ENCODE results near the gene CANT1. TPM values are rescaled to one million over a fixed set of nuclear protein-coding genes. Genes with fewer than 3 reads are reported as not detected.

Gene CANT1
- total and polyA plus RNA-seq, 2 of the 13 experiments (the other 11 are each of a cell fraction or from before 2014, with no cell fraction given): 34.1 to 42.1 TPM

DNA sequence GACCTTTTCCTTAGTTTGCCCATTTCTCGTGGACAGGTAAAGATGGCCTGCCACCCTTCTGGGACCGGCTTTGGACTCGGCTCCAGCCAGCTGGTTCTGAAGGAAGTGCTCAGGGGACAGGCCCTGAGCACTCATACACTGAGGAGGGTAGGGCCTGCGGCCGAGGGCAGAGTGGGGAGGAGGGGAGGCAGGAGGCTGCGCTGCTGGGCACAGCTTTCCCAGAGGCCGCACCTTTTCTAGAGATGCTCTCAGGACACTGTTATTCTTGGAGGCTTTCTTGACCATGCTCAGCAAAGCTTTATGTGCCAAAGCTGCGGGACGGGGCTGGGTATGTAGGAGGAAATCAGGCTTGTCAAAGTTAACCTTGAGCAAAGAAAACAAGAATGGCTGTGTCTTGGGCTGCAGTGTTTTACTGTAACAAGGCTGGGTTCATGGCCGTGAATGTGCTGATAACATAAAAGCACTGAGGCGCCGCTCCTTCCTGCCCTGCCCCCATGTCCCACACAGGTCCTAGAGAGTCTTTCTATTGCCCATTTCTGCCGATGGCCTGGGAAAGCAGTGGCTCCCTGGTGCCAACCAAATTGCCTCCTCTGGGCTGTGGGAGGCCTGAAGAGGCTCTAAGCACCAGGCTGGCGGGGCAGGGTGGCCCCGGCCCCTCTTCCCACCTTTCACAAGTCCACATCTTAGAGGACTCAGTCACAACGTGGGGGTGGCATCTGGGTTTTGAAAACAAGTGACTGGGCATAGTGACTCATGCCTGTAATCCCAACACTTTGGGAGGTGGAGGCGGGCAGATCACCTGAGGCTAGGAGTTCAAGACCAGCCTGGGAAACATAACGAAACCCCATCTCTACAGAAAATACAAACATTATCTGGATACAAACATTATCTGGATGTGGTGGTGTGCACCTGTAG lies 62.1 kb downstream of the CANT1 start (continued):
- TF ChIP-seq, protein P1, sequence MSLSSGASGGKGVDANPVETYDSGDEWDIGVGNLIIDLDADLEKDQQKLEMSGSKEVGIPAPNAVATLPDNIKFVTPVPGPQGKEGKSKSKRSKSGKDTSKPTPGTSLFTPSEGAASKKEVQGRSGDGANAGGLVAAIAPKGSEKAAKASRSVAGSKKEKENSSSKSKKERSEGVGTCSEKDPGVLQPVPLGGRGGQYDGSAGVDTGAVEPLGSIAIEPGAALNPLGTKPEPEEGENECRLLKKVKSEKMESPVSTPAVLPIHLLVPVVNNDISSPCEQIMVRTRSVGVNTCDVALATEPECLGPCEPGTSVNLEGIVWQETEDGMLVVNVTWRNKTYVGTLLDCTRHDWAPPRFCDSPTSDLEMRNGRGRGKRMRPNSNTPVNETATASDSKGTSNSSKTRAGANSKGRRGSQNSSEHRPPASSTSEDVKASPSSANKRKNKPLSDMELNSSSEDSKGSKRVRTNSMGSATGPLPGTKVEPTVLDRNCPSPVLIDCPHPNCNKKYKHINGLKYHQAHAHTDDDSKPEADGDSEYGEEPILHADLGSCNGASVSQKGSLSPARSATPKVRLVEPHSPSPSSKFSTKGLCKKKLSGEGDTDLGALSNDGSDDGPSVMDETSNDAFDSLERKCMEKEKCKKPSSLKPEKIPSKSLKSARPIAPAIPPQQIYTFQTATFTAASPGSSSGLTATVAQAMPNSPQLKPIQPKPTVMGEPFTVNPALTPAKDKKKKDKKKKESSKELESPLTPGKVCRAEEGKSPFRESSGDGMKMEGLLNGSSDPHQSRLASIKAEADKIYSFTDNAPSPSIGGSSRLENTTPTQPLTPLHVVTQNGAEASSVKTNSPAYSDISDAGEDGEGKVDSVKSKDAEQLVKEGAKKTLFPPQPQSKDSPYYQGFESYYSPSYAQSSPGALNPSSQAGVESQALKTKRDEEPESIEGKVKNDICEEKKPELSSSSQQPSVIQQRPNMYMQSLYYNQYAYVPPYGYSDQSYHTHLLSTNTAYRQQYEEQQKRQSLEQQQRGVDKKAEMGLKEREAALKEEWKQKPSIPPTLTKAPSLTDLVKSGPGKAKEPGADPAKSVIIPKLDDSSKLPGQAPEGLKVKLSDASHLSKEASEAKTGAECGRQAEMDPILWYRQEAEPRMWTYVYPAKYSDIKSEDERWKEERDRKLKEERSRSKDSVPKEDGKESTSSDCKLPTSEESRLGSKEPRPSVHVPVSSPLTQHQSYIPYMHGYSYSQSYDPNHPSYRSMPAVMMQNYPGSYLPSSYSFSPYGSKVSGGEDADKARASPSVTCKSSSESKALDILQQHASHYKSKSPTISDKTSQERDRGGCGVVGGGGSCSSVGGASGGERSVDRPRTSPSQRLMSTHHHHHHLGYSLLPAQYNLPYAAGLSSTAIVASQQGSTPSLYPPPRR (CRISPR knock-in tag; IDR thresholded peaks at IDR 0.05; ENCODE audit: borderline replicate concordance): 0 out of 2 replicates have a peak, but pooled peaks have one; percentile 17
- TF ChIP-seq GATAD2A (CRISPR knock-in tag; IDR thresholded peaks at IDR 0.05): peak; percentile 76
- peak; percentile 41; the same call in 1 of the 2 replicates for TF ChIP-seq FOXO1 (CRISPR knock-in tag; IDR thresholded peaks at IDR 0.05)
- TF ChIP-seq EP300 (IDR thresholded peaks at IDR 0.05; ENCODE audit: low read depth in 2 of 2, low read length in 2 of 2): peak in 1 of 2 experiments; percentile 51; a peak in 1 of 4 replicates
- TF ChIP-seq EP300 (CRISPR knock-in tag; IDR thresholded peaks at IDR 0.05; ENCODE audit: borderline replicate concordance): peak; percentile 69; the same call in 1 of the 2 replicates
- peak; percentile 47 for TF ChIP-seq NR2F6 (IDR thresholded peaks at IDR 0.05)
- TF ChIP-seq NR2F6 (CRISPR knock-in tag; IDR thresholded peaks at IDR 0.05): peak; percentile 65
- TF ChIP-seq ZFX (CRISPR knock-in tag; IDR thresholded peaks at IDR 0.05; ENCODE audit: low read depth): 0 out of 2 replicates have a peak, but pooled peaks have one; percentile 23
- peak; percentile 84 for TF ChIP-seq RXRB (CRISPR knock-in tag; IDR thresholded peaks at IDR 0.05; ENCODE audit: borderline replicate concordance)
- TF ChIP-seq, protein P2, sequence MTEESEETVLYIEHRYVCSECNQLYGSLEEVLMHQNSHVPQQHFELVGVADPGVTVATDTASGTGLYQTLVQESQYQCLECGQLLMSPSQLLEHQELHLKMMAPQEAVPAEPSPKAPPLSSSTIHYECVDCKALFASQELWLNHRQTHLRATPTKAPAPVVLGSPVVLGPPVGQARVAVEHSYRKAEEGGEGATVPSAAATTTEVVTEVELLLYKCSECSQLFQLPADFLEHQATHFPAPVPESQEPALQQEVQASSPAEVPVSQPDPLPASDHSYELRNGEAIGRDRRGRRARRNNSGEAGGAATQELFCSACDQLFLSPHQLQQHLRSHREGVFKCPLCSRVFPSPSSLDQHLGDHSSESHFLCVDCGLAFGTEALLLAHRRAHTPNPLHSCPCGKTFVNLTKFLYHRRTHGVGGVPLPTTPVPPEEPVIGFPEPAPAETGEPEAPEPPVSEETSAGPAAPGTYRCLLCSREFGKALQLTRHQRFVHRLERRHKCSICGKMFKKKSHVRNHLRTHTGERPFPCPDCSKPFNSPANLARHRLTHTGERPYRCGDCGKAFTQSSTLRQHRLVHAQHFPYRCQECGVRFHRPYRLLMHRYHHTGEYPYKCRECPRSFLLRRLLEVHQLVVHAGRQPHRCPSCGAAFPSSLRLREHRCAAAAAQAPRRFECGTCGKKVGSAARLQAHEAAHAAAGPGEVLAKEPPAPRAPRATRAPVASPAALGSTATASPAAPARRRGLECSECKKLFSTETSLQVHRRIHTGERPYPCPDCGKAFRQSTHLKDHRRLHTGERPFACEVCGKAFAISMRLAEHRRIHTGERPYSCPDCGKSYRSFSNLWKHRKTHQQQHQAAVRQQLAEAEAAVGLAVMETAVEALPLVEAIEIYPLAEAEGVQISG (CRISPR knock-in tag; IDR thresholded peaks at IDR 0.05): peak; percentile 70
- TF ChIP-seq SP1 (IDR thresholded peaks at IDR 0.05): no peak
- TF ChIP-seq SP1 (CRISPR knock-in tag; IDR thresholded peaks at IDR 0.05): no peak
- TF ChIP-seq FOXJ3 (CRISPR knock-in tag; IDR thresholded peaks at IDR 0.05; ENCODE audit: borderline replicate concordance): peak; percentile 59; the same call in 1 of the 2 replicates
- TF ChIP-seq, protein P3, sequence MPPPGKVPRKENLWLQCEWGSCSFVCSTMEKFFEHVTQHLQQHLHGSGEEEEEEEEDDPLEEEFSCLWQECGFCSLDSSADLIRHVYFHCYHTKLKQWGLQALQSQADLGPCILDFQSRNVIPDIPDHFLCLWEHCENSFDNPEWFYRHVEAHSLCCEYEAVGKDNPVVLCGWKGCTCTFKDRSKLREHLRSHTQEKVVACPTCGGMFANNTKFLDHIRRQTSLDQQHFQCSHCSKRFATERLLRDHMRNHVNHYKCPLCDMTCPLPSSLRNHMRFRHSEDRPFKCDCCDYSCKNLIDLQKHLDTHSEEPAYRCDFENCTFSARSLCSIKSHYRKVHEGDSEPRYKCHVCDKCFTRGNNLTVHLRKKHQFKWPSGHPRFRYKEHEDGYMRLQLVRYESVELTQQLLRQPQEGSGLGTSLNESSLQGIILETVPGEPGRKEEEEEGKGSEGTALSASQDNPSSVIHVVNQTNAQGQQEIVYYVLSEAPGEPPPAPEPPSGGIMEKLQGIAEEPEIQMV (CRISPR knock-in tag; IDR thresholded peaks at IDR 0.05; ENCODE audit: low read depth): no peak
- TF ChIP-seq MAF1 (CRISPR knock-in tag; IDR thresholded peaks at IDR 0.05; ENCODE audit: borderline replicate concordance): 0 out of 2 replicates have a peak, but pooled peaks have one; percentile 61
- TF ChIP-seq HOXD1 (CRISPR knock-in tag; IDR thresholded peaks at IDR 0.05): 0 out of 2 replicates have a peak, but pooled peaks have one; percentile 36
- TF ChIP-seq ZBTB42 (CRISPR knock-in tag; IDR thresholded peaks at IDR 0.05): no peak
- TF ChIP-seq, protein P4, sequence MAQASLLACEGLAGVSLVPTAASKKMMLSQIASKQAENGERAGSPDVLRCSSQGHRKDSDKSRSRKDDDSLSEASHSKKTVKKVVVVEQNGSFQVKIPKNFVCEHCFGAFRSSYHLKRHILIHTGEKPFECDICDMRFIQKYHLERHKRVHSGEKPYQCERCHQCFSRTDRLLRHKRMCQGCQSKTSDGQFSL (CRISPR knock-in tag; IDR thresholded peaks at IDR 0.05): no peak
